KOPT-K1 (cell line): Measurements from ENCODE around the gene RAI1.

Source experiments
- H3K27ac ChIP-seq: fragments of 200-600 bp; sonication (generic); 2 replicates; pipeline ENCODE4 v1.5.1; 2016; ENCODE audit warnings: antibody characterized with exemption, mild to moderate bottlenecking, low read depth, low read length; ENCODE audit not compliant: poor library complexity, severe bottlenecking
- H3K36me3 ChIP-seq: fragments of 200-600 bp; sonication (generic); 2 replicates; pipeline ENCODE4 v1.5.1; 2017; ENCODE audit warnings: antibody characterized with exemption, mild to moderate bottlenecking, low read length, moderate library complexity; ENCODE audit not compliant: insufficient read depth
- H3K9me3 ChIP-seq: fragments of 200-600 bp; sonication (generic); 2 replicates; pipeline ENCODE4 v1.5.1; 2017; ENCODE audit warnings: antibody characterized with exemption, low read length, mild to moderate bottlenecking; ENCODE audit not compliant: insufficient read depth, poor library complexity, severe bottlenecking

RAI1 gene

GRCh38 chr17:17847726-17848125 is 166.5 kb downstream of the RAI1 start:
- Histone ChIP-seq H3K36me3 (no peaks in the 10 kb centered on the region), H3K9me3 (no peaks in the 10 kb centered on the region), H3K27ac (peak overlapping the region; percentile 92)

DNA sequence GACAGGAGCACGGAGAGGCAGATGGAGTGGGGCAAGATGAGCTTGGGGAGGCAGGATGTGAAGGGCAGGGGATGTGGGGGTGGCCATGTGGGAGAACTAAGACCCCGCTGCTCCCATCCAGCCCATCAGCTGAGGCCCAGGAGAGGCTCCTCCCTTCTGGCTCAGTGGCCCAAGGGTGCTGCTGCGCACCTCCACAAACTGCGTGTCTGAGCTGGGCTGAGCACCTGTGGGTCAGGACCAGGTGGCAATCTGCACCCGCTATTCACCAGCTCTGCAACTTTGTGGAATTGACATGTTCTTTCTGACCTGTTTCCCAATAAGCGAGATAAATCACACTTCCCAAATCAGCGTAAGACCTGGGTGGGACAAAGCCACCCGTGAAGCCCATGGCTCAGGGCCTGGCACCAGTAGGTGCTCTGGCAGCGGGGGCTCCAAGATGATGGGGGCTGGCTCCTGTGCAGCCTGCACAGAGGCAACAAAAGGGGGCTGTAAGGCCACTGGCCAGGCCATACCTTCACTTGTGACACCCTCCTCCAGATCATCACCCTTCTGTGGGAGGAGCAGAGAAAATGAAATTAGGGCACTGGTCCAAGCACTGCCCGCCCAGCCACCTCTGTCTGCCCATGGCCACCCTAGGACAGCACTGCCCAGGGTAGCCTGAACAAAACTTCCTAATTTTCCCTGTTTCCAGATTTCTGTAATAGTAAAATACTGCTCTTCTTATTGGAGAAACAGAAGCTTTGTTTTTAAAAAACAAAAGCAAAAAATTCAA is 167.2 kb downstream of the RAI1 start:
- Histone ChIP-seq H3K9me3 (no peaks in the 10 kb centered on the region), H3K36me3 (no peaks in the 10 kb centered on the region), H3K27ac (peak overlapping the region; percentile 92)

DNA sequence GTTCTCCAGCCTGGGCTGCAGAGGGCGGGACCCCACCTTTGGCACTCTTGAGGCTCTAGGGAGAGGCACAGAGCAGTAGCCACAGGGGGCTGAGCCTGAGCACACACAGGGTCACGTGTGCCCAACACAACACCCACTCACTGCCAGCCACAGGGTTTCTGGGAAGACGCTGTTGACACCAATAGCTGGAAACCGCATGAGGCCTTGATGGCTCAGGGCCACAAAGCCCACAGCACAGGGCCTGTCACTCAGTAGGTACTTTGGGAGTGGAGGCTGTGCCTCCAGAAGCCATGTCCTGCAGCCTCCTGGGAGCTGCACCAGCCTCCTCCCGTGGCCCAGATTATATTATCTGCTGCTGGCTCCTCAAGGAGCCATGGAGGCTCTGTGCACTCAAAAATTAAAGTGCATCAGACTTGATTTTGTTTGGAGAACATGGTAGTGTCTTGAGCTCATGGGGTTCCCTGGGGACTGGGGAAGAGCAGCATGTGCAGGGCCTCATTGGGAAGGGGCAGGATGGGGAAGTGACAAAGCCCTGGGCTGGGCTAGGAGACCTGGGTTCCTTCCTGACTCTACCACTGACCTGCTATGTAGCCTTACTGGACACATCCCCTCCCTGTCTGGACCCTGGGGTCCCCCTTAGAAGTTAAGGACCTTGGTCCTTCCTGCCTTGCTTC is 168.0 kb downstream of the RAI1 start:
- H3K36me3 ChIP-seq = no peaks in the 10 kb centered on the region
- no peaks in the 10 kb centered on the region for H3K9me3 ChIP-seq
- peak overlapping the region; percentile 92 for H3K27ac ChIP-seq

GRCh38 chr17:17849845-17850373 is 168.7 kb downstream of the RAI1 start:
- Histone ChIP-seq H3K9me3 (no peaks in the 10 kb centered on the region), H3K27ac (peak overlapping the region; percentile 92)

GRCh38 chr17:17851103-17852002 is 170.1 kb downstream of the RAI1 start:
- H3K27ac ChIP-seq = peak overlapping the region; percentile 92
- no peaks in the 10 kb centered on the region for H3K36me3 ChIP-seq
- no peaks in the 10 kb centered on the region for H3K9me3 ChIP-seq

More at GRCh38 chr17:17849845-17850373, 168.7 kb downstream of the RAI1 start:
- H3K36me3 ChIP-seq = no peaks in the 10 kb centered on the region

- Histone ChIP-seq H3K27ac (peak overlapping the region; percentile 6), H3K36me3 (no peaks in the 10 kb centered on the region), H3K9me3 (no peaks in the 10 kb centered on the region)
Observed at GRCh38 chr17:17852930-17853329, 171.7 kb downstream of the RAI1 start.

DNA sequence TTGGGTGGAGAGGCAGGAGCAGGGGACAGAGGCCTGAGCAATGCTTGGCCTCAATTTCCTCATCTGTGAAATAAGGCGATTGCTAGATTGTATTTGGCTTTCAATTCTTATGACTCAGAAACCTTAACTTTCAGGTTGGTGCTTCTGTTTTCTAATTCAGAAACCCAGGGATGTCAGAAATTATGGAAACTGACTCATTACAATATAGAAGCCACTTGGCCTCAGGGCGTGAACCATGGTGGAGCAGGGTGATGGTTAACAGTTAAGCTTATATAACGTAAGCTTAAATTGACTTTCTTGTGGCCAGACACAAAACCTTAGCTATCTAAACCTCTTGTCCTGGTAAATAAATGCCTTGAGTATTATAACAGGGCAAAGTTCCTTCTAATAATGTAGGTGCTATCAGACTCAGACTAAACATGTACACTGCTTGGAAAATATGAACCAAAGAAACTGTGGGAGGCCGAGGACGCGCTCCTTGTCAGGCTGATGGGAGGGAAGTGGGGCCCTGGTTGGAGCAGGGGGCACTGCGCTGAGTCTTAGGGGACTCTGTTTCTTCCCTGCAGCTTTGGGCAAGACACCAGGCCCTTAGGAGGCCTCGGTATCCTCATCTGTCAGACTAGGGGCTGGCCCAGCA is 172.7 kb downstream of the RAI1 start:
- no peaks in the 10 kb centered on the region for H3K9me3 ChIP-seq
- H3K36me3 ChIP-seq = no peaks in the 10 kb centered on the region
- no peak overlapping the region for H3K27ac ChIP-seq

GRCh38 chr17:17855976-17856375 is 174.7 kb downstream of the RAI1 start:
- H3K9me3 ChIP-seq = no peaks in the 10 kb centered on the region
- no peaks in the 10 kb centered on the region for H3K36me3 ChIP-seq
- H3K27ac ChIP-seq = no peak overlapping the region

DNA sequence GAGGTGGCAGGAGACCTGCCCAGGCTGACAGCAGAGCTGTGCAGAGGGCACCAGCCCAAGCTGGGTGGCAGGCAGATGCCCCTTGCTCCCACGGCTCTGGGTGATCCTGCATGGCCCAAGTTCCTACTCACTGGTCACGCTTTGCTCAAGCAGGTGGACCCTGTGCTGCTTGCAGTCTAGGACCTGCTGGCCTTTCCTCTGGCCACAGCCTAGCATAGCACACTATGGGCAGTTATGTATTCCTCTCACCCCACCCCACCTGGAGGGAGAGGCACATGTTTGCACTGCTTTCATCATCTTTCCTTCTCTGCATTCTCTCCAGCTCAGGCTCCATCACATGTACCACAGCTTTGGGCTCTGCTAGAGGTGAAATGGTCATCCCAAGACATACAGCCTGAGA is 175.1 kb downstream of the RAI1 start:
- Histone ChIP-seq H3K9me3 (no peaks in the 10 kb centered on the region), H3K27ac (no peak overlapping the region), H3K36me3 (no peaks in the 10 kb centered on the region)

DNA sequence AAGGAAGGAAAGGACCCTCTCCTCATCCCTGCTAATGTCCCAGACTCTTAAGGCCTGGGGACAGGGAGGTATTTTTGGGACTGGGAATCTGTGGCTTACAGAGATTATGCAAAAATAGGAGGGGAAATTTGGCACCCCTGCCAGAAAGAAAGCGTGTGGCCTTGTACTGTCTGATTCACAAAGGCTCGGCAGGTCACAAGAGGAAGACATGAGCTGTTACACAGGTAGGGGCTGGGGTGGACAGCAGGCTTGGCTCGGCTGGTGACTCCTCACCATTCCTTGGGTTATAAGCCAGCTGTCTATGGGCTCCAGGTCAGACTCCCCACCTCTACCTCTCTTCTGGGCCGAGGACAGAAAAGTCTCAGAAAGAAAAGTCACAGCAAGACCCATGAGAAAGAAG is 176.2 kb downstream of the RAI1 start:
- Histone ChIP-seq H3K36me3 (no peaks in the 10 kb centered on the region), H3K9me3 (no peaks in the 10 kb centered on the region), H3K27ac (no peak overlapping the region)

DNA sequence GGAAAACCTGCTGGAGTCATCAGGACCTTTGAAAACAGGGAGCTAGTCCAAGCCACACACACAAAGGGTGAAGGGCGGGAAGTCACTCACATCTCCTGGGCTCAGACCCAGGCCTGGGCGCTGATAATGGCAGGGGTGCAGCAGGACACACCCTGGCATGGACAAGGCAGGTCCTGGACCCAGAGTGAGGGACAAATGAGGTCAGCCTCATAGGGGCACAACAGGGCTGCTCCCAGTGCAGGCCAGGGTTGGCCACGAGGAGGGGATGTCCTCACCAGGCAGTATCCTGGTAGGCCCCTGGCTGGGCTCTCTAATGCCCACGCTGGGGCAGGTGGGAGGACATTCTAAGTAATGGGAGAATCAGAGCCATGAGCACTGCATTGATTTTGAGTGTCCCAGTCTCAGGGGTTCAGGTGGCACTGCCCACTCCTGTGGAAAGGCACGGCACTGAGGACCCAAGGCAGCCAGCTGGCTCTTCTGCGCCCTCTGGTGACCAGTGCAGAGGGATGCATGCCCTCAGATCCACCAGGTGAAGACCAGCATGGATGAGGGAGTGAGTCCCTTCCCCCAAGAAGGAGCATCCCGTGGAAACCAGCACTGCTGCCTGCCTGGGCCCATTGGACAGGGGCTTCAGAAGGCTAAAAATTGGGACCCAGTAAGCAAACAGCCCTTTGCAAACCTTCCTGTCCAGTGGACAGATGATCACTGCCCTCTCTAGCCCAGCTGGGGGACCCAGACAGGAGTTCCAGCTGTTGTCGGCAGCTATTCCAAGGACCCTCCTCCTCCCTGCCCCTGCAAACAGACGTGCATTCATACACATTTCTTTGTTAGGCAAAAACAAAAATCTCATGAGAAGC is 178.9 kb downstream of the RAI1 start:
- Histone ChIP-seq H3K9me3 (no peaks in the 10 kb centered on the region), H3K27ac (no peak overlapping the region), H3K36me3 (no peaks in the 10 kb centered on the region)

GRCh38 chr17:17860766-17861107 is 179.5 kb downstream of the RAI1 start:
- Histone ChIP-seq H3K27ac (no peak overlapping the region), H3K9me3 (no peaks in the 10 kb centered on the region), H3K36me3 (no peaks in the 10 kb centered on the region)
